SH-SY5Y (cell line): ENCODE results near the gene VPS4A.

Experiments
- GATA2 ChIP-seq: IDR thresholded peaks from 2 replicates; pipeline ENCODE4 v1.6.1; 2011; ENCODE audit warnings: mild to moderate bottlenecking, low read depth, low read length
- GATA3 ChIP-seq: IDR thresholded peaks from 2 replicates; pipeline ENCODE4 v1.6.1; 2011; ENCODE audit warnings: low read depth, mild to moderate bottlenecking, low read length, moderate library complexity

- TF ChIP-seq GATA3 = no peak
- no peak for TF ChIP-seq GATA2
Observed at GRCh38 chr16:69367980-69368379, 56.8 kb downstream of the VPS4A start.
